Measurements from ENCODE around the gene EMX1. TPM values are rescaled to one million over a fixed set of nuclear protein-coding genes. Genes with fewer than 3 reads are reported as not detected.

Gene EMX1
- total RNA-seq, 1 donor from 2014 or later: not detected

GRCh38 chr2:72958542-72959385, 41.4 kb downstream of the EMX1 start:
- no peaks in the 10 kb centered on the region for H3K27me3 Mint-ChIP-seq (ENCODE audit: unreplicated experiment)
- H3K4me3 Mint-ChIP-seq (ENCODE audit: unreplicated experiment): no peak overlapping the region
- H3K4me1 Mint-ChIP-seq (ENCODE audit: unreplicated experiment): peaks cover 7% of the 10 kb centered on the region
- no peak for DNase-seq (ENCODE audit: extremely low spot score, unreplicated experiment)
- H3K27ac Mint-ChIP-seq (ENCODE audit: unreplicated experiment): no peak overlapping the region
- no peaks in the 10 kb centered on the region for H3K9me3 Mint-ChIP-seq (ENCODE audit: unreplicated experiment)
- TF ChIP-seq CTCF (IDR thresholded peaks at IDR 0.05): no peak
- H3K36me3 Mint-ChIP-seq (ENCODE audit: unreplicated experiment): peaks cover 4% of the 10 kb centered on the region

- DNase-seq (ENCODE audit: extremely low spot score, unreplicated experiment): no peak
- TF ChIP-seq CTCF (IDR thresholded peaks at IDR 0.05): no peak
- peaks cover 7% of the 10 kb centered on the region for H3K4me1 Mint-ChIP-seq (ENCODE audit: unreplicated experiment)
- H3K4me3 Mint-ChIP-seq (ENCODE audit: unreplicated experiment): no peak overlapping the region
- H3K36me3 Mint-ChIP-seq (ENCODE audit: unreplicated experiment): peaks cover 4% of the 10 kb centered on the region
- H3K27ac Mint-ChIP-seq (ENCODE audit: unreplicated experiment): no peak overlapping the region
- no peaks in the 10 kb centered on the region for H3K27me3 Mint-ChIP-seq (ENCODE audit: unreplicated experiment)
- no peaks in the 10 kb centered on the region for H3K9me3 Mint-ChIP-seq (ENCODE audit: unreplicated experiment)
Measured at GRCh38 chr2:72959554-72959953, 42.2 kb downstream of the EMX1 start.

- TF ChIP-seq CTCF (IDR thresholded peaks at IDR 0.05): no peak
- Mint-ChIP-seq H3K27me3 (ENCODE audit: unreplicated experiment) (no peaks in the 10 kb centered on the region), H3K4me3 (ENCODE audit: unreplicated experiment) (no peak overlapping the region), H3K27ac (ENCODE audit: unreplicated experiment) (no peak overlapping the region), H3K36me3 (ENCODE audit: unreplicated experiment) (peaks cover 4% of the 10 kb centered on the region), H3K4me1 (ENCODE audit: unreplicated experiment) (peaks cover 7% of the 10 kb centered on the region), H3K9me3 (ENCODE audit: unreplicated experiment) (no peaks in the 10 kb centered on the region)
- no peak for DNase-seq (ENCODE audit: extremely low spot score, unreplicated experiment)
Measured at GRCh38 chr2:72959995-72960981, 43.0 kb downstream of the EMX1 start.

GRCh38 chr2:72961036-72961720, 43.9 kb downstream of the EMX1 start:
- Mint-ChIP-seq H3K4me1 (ENCODE audit: unreplicated experiment) (peaks cover 7% of the 10 kb centered on the region), H3K27ac (ENCODE audit: unreplicated experiment) (no peak overlapping the region), H3K9me3 (ENCODE audit: unreplicated experiment) (no peaks in the 10 kb centered on the region), H3K36me3 (ENCODE audit: unreplicated experiment) (peaks cover 4% of the 10 kb centered on the region), H3K4me3 (ENCODE audit: unreplicated experiment) (no peak overlapping the region), H3K27me3 (ENCODE audit: unreplicated experiment) (no peaks in the 10 kb centered on the region)
- no peak for TF ChIP-seq CTCF (IDR thresholded peaks at IDR 0.05)
- no peak for DNase-seq (ENCODE audit: extremely low spot score, unreplicated experiment)
